ENCODE measurements around the gene AHSA1. TPM values are rescaled to one million over a fixed set of nuclear protein-coding genes. Genes with fewer than 3 reads are reported as not detected.
A peak's percentile ranks its signal among the peaks of the same experiment; 100 is the strongest.

The AHSA1 gene
- total and polyA plus RNA-seq, 2 donors (not counting 1 experiment from before 2014, with no cell fraction given), result 83.2 to 87.5 TPM

DNA sequence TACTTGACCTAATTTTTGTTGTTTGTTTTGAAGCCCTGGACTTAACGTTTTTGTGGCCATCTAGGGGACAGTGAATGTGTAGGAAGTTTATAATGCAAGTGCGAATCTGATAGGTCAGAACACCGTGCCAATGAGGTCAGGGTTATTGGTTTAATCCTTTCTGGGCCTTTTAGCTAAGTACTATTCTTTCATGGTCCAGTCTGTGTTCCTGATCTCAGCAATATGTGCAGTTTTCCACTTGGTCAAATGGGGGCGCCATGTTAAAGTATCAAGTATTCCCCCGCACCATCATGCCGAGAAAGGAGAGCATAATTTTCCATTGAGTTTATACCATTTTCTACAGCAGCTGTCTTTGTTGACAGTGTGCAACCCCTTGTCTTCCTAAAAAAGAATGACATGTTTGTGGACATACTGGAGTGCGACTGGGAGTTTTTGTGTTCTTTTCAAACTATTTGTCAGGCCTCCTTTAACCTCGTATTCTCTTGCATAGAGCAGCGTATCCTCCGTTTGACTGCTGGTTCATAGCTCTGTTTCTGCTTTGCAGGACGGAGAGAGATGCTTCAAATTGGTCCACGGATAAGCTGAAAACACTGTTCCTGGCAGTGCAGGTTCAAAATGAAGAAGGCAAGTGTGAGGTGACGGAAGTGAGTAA is 1.3 kb downstream of the AHSA1 start:
- H3K27me3 Mint-ChIP-seq, result no peaks in the 10 kb centered on the region
- H3K9me3 ChIP-seq (ENCODE audit: control extremely low read depth in 1 of 3, control insufficient read depth in 2 of 3, insufficient read depth in 1 of 3, low read length in 2 of 3), result no peaks in the 10 kb centered on the region
- H2AFZ ChIP-seq (ENCODE audit: insufficient read depth, low read depth, low read length, poor library complexity, severe bottlenecking), result peak overlapping the region; percentile 98
- H3K4me3 ChIP-seq (ENCODE audit: control extremely low read depth in 1 of 5, extremely low read depth in 1 of 5, insufficient read depth in 1 of 5, low read depth in 2 of 5, low read length in 4 of 5), result peak overlapping the region; percentile 51 to 99 (median 82)
- CTCF ChIA-PET, result interaction anchor here (0.6 to 4.3 kb wide), 13 partner anchors 23 to 310 kb away, joined by 3 to 20 read pairs (median 5); partner anchors contain the start of genes GSTZ1 and POMT2
- H3K27me3 ChIP-seq (replicated peaks in 1 of 4; ENCODE audit: control extremely low read depth in 1 of 4, control insufficient read depth in 3 of 4, insufficient read depth in 4 of 4, low read length in 3 of 4), result no peaks in the 10 kb centered on the region
- H3K4me3 Mint-ChIP-seq, result peak overlapping the region; percentile 100
- peaks cover 7 to 43% of the 10 kb centered on the region in 2 experiments for H3K36me3 ChIP-seq (replicated peaks in 1 of 2; ENCODE audit: control extremely low read depth in 1 of 2, control insufficient read depth in 1 of 2, extremely low read depth in 1 of 2, insufficient read depth in 2 of 2, low read length in 1 of 2)
- H3K79me2 ChIP-seq (ENCODE audit: control insufficient read depth, insufficient read depth, low read length), result peaks cover 55% of the 10 kb centered on the region
- peak overlapping the region; percentile 99 for H3K27ac Mint-ChIP-seq
- DNase-seq (peak; percentile 72), ATAC-seq (ENCODE audit: low read depth) (no peak)
- peaks cover 39% of the 10 kb centered on the region for H3K4me1 Mint-ChIP-seq
- H3K9me3 Mint-ChIP-seq (ENCODE audit: insufficient read depth), result no peaks in the 10 kb centered on the region
- WGBS (ENCODE audit: insufficient coverage), result 59% methylated on average over 11 of the region's 13 CpGs
- peaks cover 46% of the 10 kb centered on the region for H4K20me1 ChIP-seq (ENCODE audit: control insufficient read depth, insufficient read depth, low read length, poor library complexity, severe bottlenecking)
- POLR2A ChIA-PET, result interaction anchor here (2.0 kb wide), 1 partner anchor 82 kb away, joined by 9 read pairs; the partner anchor contains the start of genes SAMD15 and TMED8
- H3K4me2 ChIP-seq (replicated peaks; ENCODE audit: low read depth, low read length, poor library complexity, severe bottlenecking), result peak overlapping the region; percentile 89
- peaks cover 21 to 24% of the 10 kb centered on the region in 2 donors for H3K4me1 ChIP-seq (ENCODE audit: control insufficient read depth in 2 of 2, insufficient read depth in 2 of 2, low read length in 2 of 2)
- no peak for TF ChIP-seq EZH2 (IDR thresholded peaks at IDR 0.05; ENCODE audit: borderline replicate concordance, insufficient read depth, low read depth, low read length, poor library complexity, severe bottlenecking)
- peak; percentile 71 for TF ChIP-seq CTCF (IDR thresholded peaks at IDR 0.05)
- intact Hi-C loops (cut with micrococcal nuclease), result loop anchor here (2.0 to 5.0 kb wide), 4 partner anchors 92 to 497 kb away; no protein-coding TSS in a partner anchor
- peak overlapping the region in 1 of 2 donors; percentile 91 for H3K27ac ChIP-seq (ENCODE audit: low read length in 2 of 2)
- H3K9ac ChIP-seq (ENCODE audit: low read length), result peak overlapping the region; percentile 91

DNA sequence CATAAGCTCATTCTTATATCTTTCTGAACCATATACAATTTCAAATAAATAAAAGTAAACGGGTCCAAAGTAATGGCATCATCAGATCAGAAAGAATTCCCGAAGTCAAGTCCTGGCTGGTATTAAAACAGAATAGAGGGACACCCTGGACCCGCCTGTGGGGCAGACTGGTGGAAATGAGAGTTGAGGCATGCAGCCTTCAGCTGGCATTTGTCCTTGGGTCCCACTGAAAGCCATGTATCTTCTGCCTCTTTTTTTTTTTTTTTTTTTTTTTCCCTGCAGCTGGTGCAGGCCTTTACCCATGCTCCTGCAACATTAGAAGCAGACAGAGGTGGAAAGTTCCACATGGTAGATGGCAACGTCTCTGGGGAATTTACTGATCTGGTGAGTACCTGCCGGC is 9.9 kb downstream of the AHSA1 start:
- TF ChIP-seq CTCF (IDR thresholded peaks at IDR 0.05) (no peak), EZH2 (IDR thresholded peaks at IDR 0.05; ENCODE audit: borderline replicate concordance, insufficient read depth, low read depth, low read length, poor library complexity, severe bottlenecking) (no peak)
- H3K27me3 Mint-ChIP-seq, result no peaks in the 10 kb centered on the region
- intact Hi-C loops (cut with micrococcal nuclease), result no loop called here
- Histone ChIP-seq H3K27ac (ENCODE audit: low read length in 2 of 2) (no peak overlapping the region), H2AFZ (ENCODE audit: insufficient read depth, low read depth, low read length, poor library complexity, severe bottlenecking) (no peak overlapping the region), H3K9me3 (ENCODE audit: control extremely low read depth in 1 of 3, control insufficient read depth in 2 of 3, insufficient read depth in 1 of 3, low read length in 2 of 3) (no peaks in the 10 kb centered on the region), H3K4me3 (ENCODE audit: control extremely low read depth in 1 of 5, extremely low read depth in 1 of 5, insufficient read depth in 1 of 5, low read depth in 2 of 5, low read length in 4 of 5) (no peak overlapping the region), H3K9ac (ENCODE audit: low read length) (no peak overlapping the region), H3K36me3 (replicated peaks in 1 of 2; ENCODE audit: control extremely low read depth in 1 of 2, control insufficient read depth in 1 of 2, extremely low read depth in 1 of 2, insufficient read depth in 2 of 2, low read length in 1 of 2) (peaks cover 0 to 66% of the 10 kb centered on the region in 2 experiments), H3K4me2 (replicated peaks; ENCODE audit: low read depth, low read length, poor library complexity, severe bottlenecking) (no peak overlapping the region), H3K27me3 (replicated peaks in 1 of 4; ENCODE audit: control extremely low read depth in 1 of 4, control insufficient read depth in 3 of 4, insufficient read depth in 4 of 4, low read length in 3 of 4) (no peaks in the 10 kb centered on the region), H3K4me1 (ENCODE audit: control insufficient read depth in 2 of 2, insufficient read depth in 2 of 2, low read length in 2 of 2) (no peaks in the 10 kb centered on the region), H3K79me2 (ENCODE audit: control insufficient read depth, insufficient read depth, low read length) (no peaks in the 10 kb centered on the region), H4K20me1 (ENCODE audit: control insufficient read depth, insufficient read depth, low read length, poor library complexity, severe bottlenecking) (peaks cover 9% of the 10 kb centered on the region)
- ChIA-PET CTCF (interaction anchor here (0.6 kb wide), 1 partner anchor 72 kb away, joined by 3 read pairs; no protein-coding TSS in a partner anchor), POLR2A (no interaction called here)
- ATAC-seq (ENCODE audit: low read depth) (no peak), DNase-seq (no peak)
- no peak overlapping the region for H3K4me3 Mint-ChIP-seq
- no peaks in the 10 kb centered on the region for H3K4me1 Mint-ChIP-seq
- WGBS (ENCODE audit: insufficient coverage), result 86% methylated on average over 4 of the region's 5 CpGs
- no peak overlapping the region for H3K27ac Mint-ChIP-seq
- H3K9me3 Mint-ChIP-seq (ENCODE audit: insufficient read depth), result no peaks in the 10 kb centered on the region

Measured in B cell (primary cell).